HG02571 (cell line): Measurements from ENCODE around the gene IARS2.
"Not testable (repeated sequence)": the region's sequence is repeated elsewhere in the genome, so short reads cannot be mapped to it uniquely, and the experiment has no call there.

Experiments
- ATAC-seq: cut with Tn5 transposase; IDR thresholded peaks from one replicate; pipeline ENCODE4 v1.9.1; 2021; ENCODE audit warnings: mild to moderate bottlenecking, moderate library complexity; ENCODE audit not compliant: unreplicated experiment

The IARS2 gene

GRCh38 chr1:220112600-220112999 lies 18.7 kb downstream of the IARS2 start:
- ATAC-seq, result not testable (repeated sequence)

GRCh38 chr1:220113136-220113695 lies 19.3 kb downstream of the IARS2 start:
- ATAC-seq, result no peak

GRCh38 chr1:220119043-220119512 lies 25.1 kb downstream of the IARS2 start:
- ATAC-seq, result no peak

- no peak for ATAC-seq
These were observed 28.0 kb downstream of the IARS2 start for GRCh38 chr1:220121791-220122530.

- no peak for ATAC-seq
These were observed 29.1 kb downstream of the IARS2 start for GRCh38 chr1:220123066-220123465.

GRCh38 chr1:220123889-220124288 lies 30.0 kb downstream of the IARS2 start:
- no peak for ATAC-seq

- no peak for ATAC-seq
These were observed 30.6 kb downstream of the IARS2 start for GRCh38 chr1:220124542-220124941.

- ATAC-seq, result no peak
These were observed 33.1 kb downstream of the IARS2 start for GRCh38 chr1:220127076-220127475.

GRCh38 chr1:220129479-220130210 lies 35.7 kb downstream of the IARS2 start:
- ATAC-seq, result no peak

- no peak for ATAC-seq
These were observed 41.8 kb downstream of the IARS2 start for GRCh38 chr1:220135755-220136154.

- ATAC-seq, result no peak
These were observed 43.3 kb downstream of the IARS2 start for GRCh38 chr1:220137019-220137786.

GRCh38 chr1:220139966-220140365 lies 46.0 kb downstream of the IARS2 start:
- no peak for ATAC-seq

- no peak for ATAC-seq
These were observed 50.1 kb downstream of the IARS2 start for GRCh38 chr1:220144051-220144450.

- ATAC-seq, result no peak
These were observed 55.8 kb downstream of the IARS2 start for GRCh38 chr1:220149742-220150141.

GRCh38 chr1:220151454-220151853 lies 57.5 kb downstream of the IARS2 start:
- ATAC-seq, result no peak

- no peak for ATAC-seq
These were observed 59.2 kb downstream of the IARS2 start for GRCh38 chr1:220153147-220153546.

GRCh38 chr1:220156620-220157146 lies 62.8 kb downstream of the IARS2 start:
- ATAC-seq, result no peak

GRCh38 chr1:220157738-220158137 lies 63.8 kb downstream of the IARS2 start:
- ATAC-seq, result no peak

- ATAC-seq, result not testable (repeated sequence)
These were observed 64.6 kb downstream of the IARS2 start for GRCh38 chr1:220158530-220158929.

GRCh38 chr1:220159041-220159440 lies 65.1 kb downstream of the IARS2 start:
- ATAC-seq, result no peak

- ATAC-seq, result no peak
These were observed 66.1 kb downstream of the IARS2 start for GRCh38 chr1:220160027-220160426.
